ENCODE measurements around the gene VGLL3. TPM values are rescaled to one million over a fixed set of nuclear protein-coding genes. Genes with fewer than 3 reads are reported as not detected.

VGLL3 gene
- total and polyA plus RNA-seq, 2 experiments from 2014 or later = 1.4 to 7.3 TPM

DNA sequence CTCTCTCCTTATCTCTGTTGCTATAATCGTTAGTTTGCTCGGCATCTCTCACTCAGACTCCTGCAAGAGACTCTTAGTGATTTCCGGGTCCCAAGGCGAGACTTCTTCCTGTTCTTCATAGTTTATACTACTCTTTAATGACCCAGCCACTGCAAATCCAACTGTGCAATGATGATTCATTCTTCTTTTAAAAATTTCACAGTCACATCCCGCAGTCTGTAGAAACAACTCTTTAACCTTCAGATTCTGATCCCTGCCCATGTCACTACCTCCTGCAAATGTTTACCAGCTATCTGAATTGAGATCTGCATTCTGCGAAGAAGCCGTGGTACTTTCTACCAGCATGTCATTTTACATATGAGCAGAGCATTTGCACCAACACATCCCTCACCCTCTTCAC lies 2.8 kb upstream of the VGLL3 start:
- H3K9me2 ChIP-seq (ENCODE audit: insufficient read depth) = no peaks in the 10 kb centered on the region
- peak overlapping the region; percentile 3; the same call in 1 of the 2 replicates for H3K27ac Mint-ChIP-seq
- no peak overlapping the region for H3K4me2 ChIP-seq
- DNase-seq (ENCODE audit: low spot score) (no peak), ATAC-seq (no peak)
- TF ChIP-seq ZNF331 (CRISPR knock-in tag; IDR thresholded peaks at IDR 0.05; ENCODE audit: low read depth) (no peak), NANOG (IDR thresholded peaks at IDR 0.05; ENCODE audit: borderline replicate concordance) (no peak), JUNB (IDR thresholded peaks at IDR 0.05; ENCODE audit: unreplicated experiment) (no peak), EZH2 (IDR thresholded peaks at IDR 0.05; ENCODE audit: low read depth, unreplicated experiment) (no peak), STAT1 (IDR thresholded peaks at IDR 0.05; ENCODE audit: unreplicated experiment) (no peak)
- no peak overlapping the region for H2AFZ ChIP-seq
- peaks cover 13% of the 10 kb centered on the region for H3K4me1 ChIP-seq (ENCODE audit: insufficient read depth)
- no peaks in the 10 kb centered on the region for H3K36me3 ChIP-seq (ENCODE audit: insufficient read depth)
- H3K27ac ChIP-seq (ENCODE audit: low read depth) = no peak overlapping the region
- peaks cover 24% of the 10 kb centered on the region for H3K4me1 Mint-ChIP-seq
- no peaks in the 10 kb centered on the region for H4K20me1 ChIP-seq (replicated peaks; ENCODE audit: insufficient read depth)
- no peak overlapping the region for H3K4me3 Mint-ChIP-seq
- peaks cover 16% of the 10 kb centered on the region for H3K27me3 ChIP-seq (ENCODE audit: insufficient read depth)
- peaks cover 13% of the 10 kb centered on the region for H3K27me3 Mint-ChIP-seq (ENCODE audit: insufficient read depth, low read depth, poor library complexity)
- H3F3A ChIP-seq (replicated peaks; ENCODE audit: low read depth) = no peaks in the 10 kb centered on the region
- H3K79me2 ChIP-seq (replicated peaks; ENCODE audit: insufficient read depth) = no peaks in the 10 kb centered on the region
- H3K36me3 Mint-ChIP-seq (ENCODE audit: low read depth) = no peaks in the 10 kb centered on the region
- no peaks in the 10 kb centered on the region for H3K9me3 Mint-ChIP-seq
- H3K4me3 ChIP-seq = no peak overlapping the region

DNA sequence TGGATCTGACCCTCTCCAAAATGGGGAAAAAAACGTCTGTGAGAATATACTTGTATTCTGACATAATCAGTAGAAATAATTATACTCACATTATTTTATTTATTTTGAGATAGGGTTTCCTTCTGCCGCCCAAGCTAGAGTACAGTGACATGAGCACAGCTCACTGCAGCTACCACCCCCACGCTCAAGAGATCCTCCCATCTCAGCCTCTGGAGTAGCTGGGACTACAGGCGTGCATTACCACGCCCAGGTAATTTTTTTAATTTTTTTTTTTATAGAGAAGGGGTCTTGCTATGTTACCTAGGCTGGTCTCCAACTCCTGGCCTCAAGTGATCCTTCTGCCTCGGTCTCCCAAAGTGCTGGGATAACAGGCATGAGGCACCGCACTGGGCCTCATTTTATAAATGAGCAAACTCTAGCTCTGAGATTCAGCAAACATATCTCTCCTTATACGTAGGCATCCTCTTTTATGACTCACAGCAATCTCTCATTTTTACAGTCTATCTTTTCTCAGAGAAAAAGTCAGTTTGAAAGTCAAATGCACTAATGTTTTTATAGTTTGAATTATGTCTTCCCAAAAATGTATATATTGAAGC lies 989 bp upstream of the VGLL3 start:
- Histone ChIP-seq H3K4me1 (ENCODE audit: insufficient read depth) (peaks cover 13% of the 10 kb centered on the region), H3K4me3 (peak overlapping the region; percentile 72), H3K36me3 (ENCODE audit: insufficient read depth) (no peaks in the 10 kb centered on the region), H3K27me3 (ENCODE audit: insufficient read depth) (peaks cover 18% of the 10 kb centered on the region), H2AFZ (peak overlapping the region; percentile 97; the same call in 1 of the 2 replicates), H4K20me1 (replicated peaks; ENCODE audit: insufficient read depth) (no peaks in the 10 kb centered on the region), H3K27ac (ENCODE audit: low read depth) (no peak overlapping the region), H3F3A (replicated peaks; ENCODE audit: low read depth) (no peaks in the 10 kb centered on the region), H3K79me2 (replicated peaks; ENCODE audit: insufficient read depth) (no peaks in the 10 kb centered on the region), H3K9me2 (ENCODE audit: insufficient read depth) (no peaks in the 10 kb centered on the region), H3K4me2 (peak overlapping the region; percentile 84)
- no peak for ATAC-seq
- Mint-ChIP-seq H3K4me1 (peaks cover 24% of the 10 kb centered on the region), H3K36me3 (ENCODE audit: low read depth) (no peaks in the 10 kb centered on the region), H3K27ac (no peak overlapping the region), H3K27me3 (ENCODE audit: insufficient read depth, low read depth, poor library complexity) (peaks cover 13% of the 10 kb centered on the region), H3K4me3 (peak overlapping the region; percentile 75; the same call in 2 of the 3 replicates), H3K9me3 (no peaks in the 10 kb centered on the region)
- no peak for TF ChIP-seq POLR2AphosphoS5 (IDR thresholded peaks at IDR 0.05; ENCODE audit: low read depth)
- TF ChIP-seq ZNF331 (CRISPR knock-in tag; IDR thresholded peaks at IDR 0.05; ENCODE audit: low read depth) = no peak
- TF ChIP-seq, protein P1, sequence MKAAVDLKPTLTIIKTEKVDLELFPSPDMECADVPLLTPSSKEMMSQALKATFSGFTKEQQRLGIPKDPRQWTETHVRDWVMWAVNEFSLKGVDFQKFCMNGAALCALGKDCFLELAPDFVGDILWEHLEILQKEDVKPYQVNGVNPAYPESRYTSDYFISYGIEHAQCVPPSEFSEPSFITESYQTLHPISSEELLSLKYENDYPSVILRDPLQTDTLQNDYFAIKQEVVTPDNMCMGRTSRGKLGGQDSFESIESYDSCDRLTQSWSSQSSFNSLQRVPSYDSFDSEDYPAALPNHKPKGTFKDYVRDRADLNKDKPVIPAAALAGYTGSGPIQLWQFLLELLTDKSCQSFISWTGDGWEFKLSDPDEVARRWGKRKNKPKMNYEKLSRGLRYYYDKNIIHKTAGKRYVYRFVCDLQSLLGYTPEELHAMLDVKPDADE (IDR thresholded peaks at IDR 0.05) = no peak
- TF ChIP-seq EZH2phosphoT487 (IDR thresholded peaks at IDR 0.05; ENCODE audit: unreplicated experiment) = no peak
- no peak for TF ChIP-seq ZNF114 (CRISPR knock-in tag; IDR thresholded peaks at IDR 0.05)
- no peak for TF ChIP-seq CREB1 (CRISPR knock-in tag; IDR thresholded peaks at IDR 0.05; ENCODE audit: low read depth)
- TF ChIP-seq JUNB (IDR thresholded peaks at IDR 0.05; ENCODE audit: unreplicated experiment) = no peak
- no peak for TF ChIP-seq STAT1 (IDR thresholded peaks at IDR 0.05; ENCODE audit: unreplicated experiment)
- TF ChIP-seq, protein P2, sequence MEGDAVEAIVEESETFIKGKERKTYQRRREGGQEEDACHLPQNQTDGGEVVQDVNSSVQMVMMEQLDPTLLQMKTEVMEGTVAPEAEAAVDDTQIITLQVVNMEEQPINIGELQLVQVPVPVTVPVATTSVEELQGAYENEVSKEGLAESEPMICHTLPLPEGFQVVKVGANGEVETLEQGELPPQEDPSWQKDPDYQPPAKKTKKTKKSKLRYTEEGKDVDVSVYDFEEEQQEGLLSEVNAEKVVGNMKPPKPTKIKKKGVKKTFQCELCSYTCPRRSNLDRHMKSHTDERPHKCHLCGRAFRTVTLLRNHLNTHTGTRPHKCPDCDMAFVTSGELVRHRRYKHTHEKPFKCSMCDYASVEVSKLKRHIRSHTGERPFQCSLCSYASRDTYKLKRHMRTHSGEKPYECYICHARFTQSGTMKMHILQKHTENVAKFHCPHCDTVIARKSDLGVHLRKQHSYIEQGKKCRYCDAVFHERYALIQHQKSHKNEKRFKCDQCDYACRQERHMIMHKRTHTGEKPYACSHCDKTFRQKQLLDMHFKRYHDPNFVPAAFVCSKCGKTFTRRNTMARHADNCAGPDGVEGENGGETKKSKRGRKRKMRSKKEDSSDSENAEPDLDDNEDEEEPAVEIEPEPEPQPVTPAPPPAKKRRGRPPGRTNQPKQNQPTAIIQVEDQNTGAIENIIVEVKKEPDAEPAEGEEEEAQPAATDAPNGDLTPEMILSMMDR (conservative IDR thresholded peaks at IDR 0.05; ENCODE audit: low read depth in 2 of 2) = no peak
- no peak for DNase-seq (ENCODE audit: low spot score)

Measured in GM23338 (cell line).